T-helper 1 cell (primary cell): ENCODE results near the gene DCAF6.
A peak's percentile ranks its signal among the peaks of the same experiment; 100 is the strongest.
"Not testable (repeated sequence)": the region's sequence is repeated elsewhere in the genome, so short reads cannot be mapped to it uniquely, and the experiment has no call there.

Experiments used
- DNase-seq, 5 donors: peaks; one replicate each; pipeline ENCODE4 v3.0.0-alpha.2; 2012 to 2020
- total RNA-seq, 4 donors: gene quantifications; one replicate each; lab custom pipeline; 2026; lab: John Stamatoyannopoulos, UW

The DCAF6 gene, protein sequence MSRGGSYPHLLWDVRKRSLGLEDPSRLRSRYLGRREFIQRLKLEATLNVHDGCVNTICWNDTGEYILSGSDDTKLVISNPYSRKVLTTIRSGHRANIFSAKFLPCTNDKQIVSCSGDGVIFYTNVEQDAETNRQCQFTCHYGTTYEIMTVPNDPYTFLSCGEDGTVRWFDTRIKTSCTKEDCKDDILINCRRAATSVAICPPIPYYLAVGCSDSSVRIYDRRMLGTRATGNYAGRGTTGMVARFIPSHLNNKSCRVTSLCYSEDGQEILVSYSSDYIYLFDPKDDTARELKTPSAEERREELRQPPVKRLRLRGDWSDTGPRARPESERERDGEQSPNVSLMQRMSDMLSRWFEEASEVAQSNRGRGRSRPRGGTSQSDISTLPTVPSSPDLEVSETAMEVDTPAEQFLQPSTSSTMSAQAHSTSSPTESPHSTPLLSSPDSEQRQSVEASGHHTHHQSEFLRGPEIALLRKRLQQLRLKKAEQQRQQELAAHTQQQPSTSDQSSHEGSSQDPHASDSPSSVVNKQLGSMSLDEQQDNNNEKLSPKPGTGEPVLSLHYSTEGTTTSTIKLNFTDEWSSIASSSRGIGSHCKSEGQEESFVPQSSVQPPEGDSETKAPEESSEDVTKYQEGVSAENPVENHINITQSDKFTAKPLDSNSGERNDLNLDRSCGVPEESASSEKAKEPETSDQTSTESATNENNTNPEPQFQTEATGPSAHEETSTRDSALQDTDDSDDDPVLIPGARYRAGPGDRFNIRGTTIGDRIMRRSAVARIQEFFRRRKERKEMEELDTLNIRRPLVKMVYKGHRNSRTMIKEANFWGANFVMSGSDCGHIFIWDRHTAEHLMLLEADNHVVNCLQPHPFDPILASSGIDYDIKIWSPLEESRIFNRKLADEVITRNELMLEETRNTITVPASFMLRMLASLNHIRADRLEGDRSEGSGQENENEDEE
- 34.9 to 54.3 (median 48.8) reads per million in 4 donors for total RNA-seq

DNA sequence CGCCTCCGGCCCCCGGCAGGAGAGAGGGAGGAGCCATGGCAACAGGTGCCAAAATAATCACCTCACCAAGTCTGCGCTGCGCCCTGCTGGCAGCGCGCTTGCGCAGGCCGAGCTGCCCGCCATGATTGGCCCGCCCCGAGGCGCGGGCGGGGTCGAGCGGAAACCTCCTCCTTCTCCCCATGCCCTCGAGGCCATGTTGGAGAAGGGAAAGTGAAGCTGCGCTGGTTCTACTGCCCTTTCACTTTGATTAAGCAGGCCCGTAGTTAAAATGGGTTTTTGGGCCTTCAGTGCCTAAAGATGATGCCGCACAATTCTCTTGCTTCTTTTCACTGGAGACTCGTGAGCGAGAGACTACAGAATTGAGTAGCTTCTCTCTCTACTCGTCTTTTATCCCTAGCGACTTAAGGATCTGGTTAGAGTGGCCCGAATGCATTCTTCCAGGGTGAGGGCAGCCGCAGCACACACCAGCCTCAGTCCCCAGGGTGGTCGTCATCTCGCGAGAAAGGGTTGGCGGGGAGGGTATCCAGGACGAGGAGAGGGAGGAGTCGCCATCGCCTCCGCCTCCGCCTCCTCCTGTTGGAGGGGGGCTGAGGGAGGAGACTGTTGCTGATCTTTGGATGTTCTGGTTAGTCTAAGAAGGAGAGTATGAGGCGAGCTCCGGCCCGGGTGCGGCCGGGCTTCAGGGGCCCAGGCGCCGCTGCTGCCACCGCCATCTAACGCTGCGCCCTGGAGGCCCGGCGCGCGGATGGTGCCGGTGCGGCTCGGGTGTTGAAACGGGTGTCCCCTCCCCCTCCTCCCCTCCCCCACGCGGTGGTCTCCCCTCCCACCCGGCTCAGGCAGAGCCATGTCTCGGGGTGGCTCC lies at the start of gene DCAF6:
Gene DCAF6, plus strand, starts transcription at position 616 of the 862 bp plus-strand sequence. Its CDS starts 229 bp downstream, at position 845.
- DNase-seq: peak; percentile 95 to 99 (median 96)

DNA sequence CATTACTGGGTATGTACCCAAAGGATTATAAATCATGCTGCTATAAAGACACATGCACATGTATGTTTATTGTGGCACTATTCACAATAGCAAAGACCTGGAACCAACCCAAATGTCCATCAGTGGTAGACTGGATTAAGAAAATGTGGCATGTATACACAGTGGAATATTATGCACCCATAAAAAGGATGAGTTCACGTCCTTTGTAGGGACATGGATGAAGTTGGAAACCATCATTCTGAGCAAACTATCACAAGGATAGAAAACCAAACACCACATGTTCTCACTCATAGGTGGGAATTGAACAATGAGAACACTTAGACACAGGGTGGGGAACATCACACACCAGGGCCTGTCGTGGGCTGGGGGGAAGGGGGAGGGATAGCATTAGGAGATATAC lies 49.3 kb upstream of the DCAF6 start:
- not testable (repeated sequence) for DNase-seq

DNA sequence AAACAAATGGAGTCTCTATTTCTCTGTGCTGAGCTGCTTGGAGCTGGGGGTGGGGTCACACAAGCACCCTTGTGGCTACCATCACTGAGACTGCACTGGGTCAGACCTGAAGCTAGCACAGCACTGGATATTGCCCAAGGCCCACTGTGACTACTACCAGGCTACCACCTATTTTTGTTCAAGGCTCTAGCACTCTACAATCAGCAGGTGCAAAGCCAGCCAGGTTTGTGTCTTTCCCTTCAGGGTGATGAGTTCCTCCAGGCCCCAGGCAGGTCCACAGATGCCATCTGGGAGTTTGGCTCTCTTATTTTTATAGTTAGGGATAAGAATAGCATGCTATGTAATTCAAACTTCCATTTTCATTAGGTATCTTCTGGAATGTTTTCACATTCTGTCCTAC lies 46.1 kb upstream of the DCAF6 start:
- no peak for DNase-seq

DNA sequence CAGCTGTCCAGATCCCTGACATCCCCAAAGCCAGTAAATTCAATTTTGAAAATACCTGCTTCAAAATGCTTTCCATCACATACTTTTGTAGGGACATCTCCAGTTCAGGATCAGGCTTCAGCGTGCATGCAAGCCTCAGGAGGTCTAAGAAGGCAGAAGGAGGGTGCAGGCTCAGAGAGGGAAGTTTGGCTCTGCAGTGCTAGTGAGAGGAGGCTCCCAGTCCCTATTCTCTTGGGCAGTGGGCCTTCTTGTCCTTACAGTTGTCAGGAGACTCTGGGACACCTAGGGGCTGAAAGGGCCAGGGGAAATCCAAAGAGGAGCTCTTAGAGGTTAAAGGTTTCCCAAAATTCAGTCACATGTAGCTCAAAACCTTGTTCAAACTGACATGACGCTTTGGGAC lies 42.7 kb upstream of the DCAF6 start:
- no peak for DNase-seq

DNA sequence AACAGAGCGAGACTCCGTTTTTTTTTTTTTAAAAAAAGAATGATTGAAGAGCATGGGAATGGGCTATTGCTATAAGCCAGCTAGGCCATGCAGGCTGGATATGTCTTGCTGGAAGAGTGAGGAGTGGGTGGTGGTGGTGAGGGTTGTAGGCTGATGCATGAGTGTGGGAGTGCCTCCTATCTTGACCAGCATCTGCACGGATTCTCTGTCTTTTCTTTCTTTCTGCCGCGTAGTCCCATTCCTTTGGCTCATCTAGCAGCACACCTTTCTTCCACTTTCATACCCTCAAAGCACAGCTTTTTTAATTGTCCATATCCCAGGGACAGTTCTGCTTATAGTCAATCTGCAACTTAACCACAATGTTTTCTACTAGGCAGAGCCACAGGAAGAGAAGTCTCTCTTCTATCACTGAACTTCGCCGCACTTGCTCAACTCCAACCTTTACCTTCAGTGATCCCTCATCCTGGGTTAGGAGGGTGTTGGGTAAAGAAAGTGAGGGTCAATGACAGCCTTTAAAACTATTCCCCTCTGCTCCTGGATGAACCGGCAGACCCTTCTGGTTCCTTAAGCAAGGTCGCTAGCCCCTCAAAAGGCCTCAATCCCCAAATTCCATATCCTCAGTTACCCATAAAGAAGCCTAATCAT lies 37.8 kb upstream of the DCAF6 start:
- no peak for DNase-seq

DNA sequence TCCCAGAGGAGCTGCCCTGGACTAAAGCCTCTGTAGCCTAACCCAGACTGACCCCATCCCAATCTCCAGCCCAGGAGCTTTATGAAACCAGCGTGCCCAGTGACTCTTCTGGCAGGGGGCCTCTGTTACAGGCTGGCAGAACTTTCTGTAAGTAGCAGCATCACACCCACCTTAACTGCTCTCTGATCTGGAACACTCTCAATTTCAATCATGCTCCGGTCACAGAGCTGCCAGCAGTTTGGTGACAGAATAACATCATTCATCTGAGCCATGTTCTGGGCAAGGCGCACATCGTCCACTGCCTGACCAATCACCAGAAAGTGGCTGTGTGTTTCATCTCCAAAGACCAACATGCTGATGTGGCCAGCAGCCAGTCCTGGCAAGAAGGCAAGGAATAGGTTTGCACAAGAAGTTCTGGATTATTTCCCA lies 37.2 kb upstream of the DCAF6 start:
- no peak for DNase-seq

DNA sequence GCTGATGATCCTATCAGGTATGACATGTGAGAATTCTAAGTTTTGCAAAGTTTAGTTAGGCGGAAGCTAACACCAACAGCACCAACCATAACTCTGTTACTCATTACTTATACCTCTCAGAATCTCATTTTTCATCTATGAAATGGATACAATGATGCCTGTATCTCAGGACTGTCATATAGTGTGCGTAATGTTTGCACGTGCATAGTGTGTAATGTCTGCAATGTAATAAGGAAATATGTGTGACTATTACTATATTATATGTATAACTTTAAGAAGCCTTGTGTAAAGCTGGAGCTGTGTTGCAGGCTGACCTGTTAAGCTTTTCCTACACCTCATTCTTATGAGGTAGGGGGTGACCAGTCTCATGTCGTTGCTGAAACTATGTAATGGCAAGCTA lies 35.6 kb upstream of the DCAF6 start:
- no peak for DNase-seq

DNA sequence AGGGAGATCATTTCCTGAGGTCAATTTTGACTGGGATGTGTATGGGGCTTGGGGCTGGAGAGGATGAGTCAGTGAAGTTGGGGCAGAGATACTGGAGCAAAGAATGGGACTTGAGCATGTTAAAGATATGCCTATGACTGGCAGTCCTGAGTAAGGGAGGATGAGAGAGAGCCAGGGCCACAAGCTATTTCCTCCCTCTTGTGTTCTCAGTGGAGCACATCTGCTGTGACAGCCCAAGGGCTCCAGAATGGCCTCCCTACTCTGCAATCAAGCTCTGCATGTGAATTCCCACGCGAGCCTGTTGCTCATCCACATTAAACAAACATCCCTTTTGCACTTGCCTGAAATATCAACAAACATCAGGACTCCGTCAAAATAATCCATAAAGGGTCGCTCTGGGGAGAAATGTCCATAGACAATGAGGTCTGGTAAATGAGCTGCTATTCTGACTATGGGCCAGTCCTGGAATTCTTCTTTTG lies 31.8 kb upstream of the DCAF6 start:
- DNase-seq: no peak

DNA sequence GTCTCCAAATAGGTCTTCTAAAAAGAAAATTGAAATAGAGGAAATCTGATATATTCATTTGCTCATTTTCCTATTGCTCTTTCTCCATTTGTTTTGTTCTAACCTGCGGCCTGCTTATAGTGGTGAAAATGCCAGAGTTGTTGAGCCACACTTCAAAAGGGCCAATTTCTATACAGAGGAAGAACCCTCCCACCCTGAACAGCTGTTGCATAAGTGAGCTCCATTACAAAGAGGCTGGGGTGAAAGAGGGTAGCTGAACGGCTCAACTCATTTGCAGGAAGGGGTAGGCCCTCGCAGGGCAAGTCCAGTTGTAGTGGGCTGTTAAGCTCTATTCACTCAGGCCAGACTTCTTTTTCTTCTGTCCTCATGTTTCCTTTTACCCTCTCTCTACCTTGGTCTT lies 31.3 kb upstream of the DCAF6 start:
- no peak for DNase-seq

DNA sequence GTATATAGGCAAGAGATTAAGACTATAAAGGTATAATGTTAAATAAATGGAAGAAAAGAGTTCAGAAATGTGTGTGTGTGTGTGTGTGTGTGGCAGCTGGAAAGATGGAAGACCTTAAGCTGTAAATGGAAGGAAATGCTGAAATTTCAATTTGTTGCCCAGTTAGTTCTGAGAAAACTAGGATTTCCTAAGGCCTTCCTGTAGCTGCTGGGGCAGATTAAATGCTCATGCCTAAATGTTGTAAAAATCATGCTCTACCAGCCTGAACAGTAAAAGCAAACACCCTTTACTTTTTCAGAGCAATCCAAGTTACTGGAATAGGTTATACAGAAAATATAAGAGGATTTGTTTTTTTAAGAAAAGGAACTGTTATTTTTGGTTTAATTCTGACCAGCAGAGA lies 30.8 kb upstream of the DCAF6 start:
- no peak for DNase-seq

DNA sequence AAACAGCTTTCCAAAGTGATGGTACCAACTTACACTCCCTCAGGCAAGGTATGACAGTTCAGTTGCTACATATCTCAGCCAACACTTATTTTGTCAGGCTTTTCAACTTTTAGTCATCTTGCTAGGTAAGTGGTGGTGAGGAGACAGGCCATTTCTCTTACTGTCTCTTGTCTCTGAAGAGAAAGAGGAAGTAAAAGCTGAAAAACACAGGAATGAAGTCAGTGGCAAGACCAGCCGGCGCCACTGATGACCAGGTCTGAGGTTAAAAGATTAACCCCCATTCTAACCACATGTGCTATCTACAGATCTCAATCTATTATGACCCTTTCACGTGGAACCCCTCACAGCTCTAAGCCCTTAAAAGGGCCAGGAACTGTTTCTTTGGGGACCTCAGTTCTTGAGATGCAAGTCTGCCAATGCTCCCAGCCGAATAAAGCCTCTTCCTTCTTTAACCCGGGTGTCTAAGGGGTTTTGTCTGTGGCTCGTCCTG lies 26.7 kb upstream of the DCAF6 start:
- DNase-seq: no peak

DNA sequence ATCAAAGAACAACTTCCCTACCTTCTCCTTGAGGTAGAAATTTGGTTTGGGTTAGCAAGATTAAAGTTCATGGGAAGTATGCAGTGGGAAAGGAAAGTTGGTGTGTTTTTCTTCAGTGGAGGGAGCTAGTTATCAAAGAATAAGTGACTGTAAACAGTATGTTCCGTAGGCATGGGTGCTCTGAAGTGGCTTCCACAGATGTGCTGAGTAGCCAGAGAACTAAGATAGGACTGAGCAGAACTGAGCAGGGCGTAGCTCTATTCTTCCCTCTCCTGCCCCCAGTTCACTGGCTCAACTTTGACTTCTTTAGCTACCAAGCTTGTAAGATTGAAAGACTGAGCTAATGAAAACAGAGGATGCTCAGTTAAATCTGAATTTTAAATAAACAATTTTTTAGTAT lies 26.0 kb upstream of the DCAF6 start:
- DNase-seq: no peak

DNA sequence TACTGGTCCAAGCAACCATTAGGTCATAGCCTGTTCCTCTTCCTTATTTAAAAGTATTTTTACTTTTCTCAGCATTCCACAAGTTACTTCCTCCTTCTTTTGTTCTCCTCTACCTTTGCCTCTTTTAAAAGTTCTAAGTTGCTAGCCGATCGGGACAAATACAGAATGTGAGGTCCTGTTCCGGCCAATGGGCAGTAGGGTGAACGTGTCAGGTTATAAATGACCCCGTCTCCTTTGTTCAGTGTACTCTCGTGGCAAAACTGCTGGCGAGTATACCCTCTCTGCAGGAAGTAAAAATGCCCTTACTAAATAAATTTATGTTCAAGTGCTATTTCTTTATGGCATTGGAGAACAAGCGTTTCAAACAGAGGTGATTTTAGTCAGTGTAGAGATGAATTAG lies 25.1 kb upstream of the DCAF6 start:
- no peak for DNase-seq

DNA sequence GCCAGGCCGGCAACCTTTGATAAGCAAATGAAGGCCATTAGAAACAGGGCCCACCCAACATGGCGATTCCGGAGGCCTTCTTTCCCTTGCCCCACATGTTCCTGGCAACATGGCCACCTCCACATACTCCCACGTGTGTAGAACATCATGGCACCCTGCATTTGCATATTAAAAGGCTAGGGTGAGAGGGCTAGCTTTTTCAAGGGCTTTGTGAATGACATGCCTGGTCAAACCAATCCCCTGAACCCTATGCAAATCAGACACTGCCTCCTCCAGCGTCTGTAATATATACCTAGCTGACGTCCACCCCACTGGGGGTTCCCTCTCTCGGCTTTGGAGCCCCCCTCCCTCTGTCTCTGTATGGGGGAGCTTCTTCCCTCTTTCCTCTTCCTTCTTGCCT lies 24.2 kb upstream of the DCAF6 start:
- DNase-seq: no peak

DNA sequence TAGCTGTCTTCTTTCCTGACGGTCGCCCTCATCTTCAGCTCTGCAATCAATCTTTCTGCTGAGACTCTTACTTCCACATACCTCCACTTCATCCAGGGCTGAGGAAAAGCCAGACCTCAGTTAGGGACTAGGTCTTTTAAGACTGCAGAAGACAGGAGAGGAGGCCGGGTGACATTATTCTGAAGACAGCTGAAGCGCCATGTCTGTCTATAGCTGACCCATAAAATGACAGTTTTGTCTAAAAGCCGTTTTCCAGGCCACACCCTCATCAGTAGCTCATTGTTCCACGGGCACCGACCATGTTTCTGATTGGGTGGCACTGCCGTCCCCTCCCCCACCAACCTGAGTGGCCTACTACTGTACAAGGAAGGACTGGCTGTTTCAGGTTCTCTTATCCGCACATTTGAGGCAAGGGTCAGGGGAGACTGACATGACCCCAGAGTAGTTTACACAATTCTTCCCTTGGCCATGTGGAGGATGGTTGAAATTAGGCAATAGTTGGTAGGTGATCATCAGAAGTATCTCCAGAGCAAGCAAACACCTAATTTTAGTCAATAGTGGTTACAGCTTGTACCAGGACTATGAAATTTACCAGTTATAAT lies 22.5 kb upstream of the DCAF6 start, which contains the start of gene ADCY10:
Gene ADCY10, minus strand, starts transcription at position 240 of the 602 bp plus-strand sequence. CDS start 8,994 bp downstream, outside the sequence.
- no peak for DNase-seq

DNA sequence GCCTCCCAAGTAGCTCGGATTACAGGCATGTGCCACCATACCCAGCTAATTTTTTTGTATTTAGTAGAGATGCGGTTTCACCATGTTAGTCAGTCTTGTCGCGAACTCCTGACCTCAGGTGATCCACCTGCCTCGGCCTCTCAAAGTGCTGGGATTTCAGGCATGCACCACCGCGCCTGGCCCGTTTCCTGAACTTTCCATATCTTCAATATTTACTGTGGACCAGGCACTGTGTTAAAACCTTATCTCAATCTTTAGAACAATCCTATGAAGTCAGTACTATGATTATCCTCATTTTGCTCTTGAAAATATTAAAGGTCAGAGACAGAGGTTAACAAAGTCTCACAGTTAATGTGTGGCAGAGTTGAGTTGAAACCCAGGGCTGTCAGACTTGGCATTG lies 20.9 kb upstream of the DCAF6 start:
- DNase-seq: no peak

DNA sequence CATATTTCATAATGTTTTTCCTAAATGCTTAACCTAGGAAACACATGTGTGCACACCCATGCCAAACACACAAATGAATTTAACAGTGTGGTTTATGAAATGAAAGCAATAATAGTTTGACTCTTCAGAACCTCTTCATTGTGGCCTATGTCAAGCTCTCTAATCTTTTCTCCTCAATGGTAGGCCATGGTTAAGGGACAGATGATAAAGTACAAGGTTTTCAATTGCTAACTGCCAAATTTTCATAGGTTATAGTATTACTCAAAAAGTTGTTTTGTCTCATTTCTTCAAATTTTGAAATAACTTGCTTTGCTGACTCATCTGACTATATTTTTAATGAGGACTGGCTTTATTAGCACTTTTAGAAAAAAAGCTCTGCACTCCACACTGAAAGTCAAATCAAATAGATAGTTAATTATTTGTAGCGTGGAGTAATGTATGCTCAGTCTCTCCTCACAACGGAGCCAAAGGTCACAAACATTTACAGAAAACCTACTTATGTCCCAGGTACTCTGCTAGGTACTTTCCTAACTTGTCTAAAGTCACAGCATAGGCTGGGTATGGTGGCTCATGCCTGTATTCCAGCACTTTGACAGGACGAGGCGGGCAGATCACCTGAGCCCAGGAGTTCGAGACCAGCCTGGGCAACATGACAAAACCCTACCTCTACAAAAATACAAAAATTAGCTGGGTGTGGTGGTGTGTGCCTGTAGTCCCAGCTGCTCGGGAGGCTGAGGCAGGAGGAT lies 19.5 kb upstream of the DCAF6 start:
- DNase-seq: no peak

DNA sequence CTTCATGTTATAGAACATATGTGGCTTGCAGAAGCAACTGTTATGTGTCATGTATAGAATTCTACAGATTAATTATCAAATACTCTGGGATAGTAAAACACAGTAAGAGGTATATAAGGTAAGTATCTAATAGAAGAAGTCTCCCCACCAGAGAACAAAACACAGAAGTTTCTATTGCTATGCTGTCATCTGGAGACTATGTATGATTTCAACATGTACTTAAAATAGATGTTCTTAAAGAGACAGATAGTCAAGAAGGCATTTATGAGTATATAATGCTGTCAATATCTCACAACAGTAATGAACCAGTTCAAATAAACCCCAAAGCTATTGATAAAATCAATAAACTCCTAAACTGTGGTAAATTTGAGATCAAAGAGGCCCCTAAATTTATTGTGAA lies 14.5 kb upstream of the DCAF6 start:
- DNase-seq: no peak

DNA sequence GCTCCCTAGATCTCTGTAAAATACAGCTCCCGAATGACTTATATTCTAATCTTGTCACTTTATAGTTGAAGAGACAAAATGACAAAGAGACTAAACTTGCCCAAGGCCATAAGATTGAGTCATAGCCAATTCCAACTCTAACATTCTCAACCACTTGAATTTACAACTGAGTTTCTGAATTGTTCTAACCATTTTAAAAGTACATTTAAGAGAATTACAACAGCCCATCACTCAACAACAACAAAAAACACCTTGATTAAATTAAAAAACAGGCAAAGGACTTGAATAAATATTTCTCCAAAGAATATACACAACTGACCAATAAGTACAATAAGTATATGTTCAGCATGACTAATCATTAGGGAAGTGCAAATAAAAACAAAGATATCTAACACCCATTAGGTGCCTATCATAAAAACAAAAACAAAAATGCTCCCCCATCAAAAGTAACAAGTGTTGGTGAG lies 13.8 kb upstream of the DCAF6 start:
- DNase-seq: no peak

DNA sequence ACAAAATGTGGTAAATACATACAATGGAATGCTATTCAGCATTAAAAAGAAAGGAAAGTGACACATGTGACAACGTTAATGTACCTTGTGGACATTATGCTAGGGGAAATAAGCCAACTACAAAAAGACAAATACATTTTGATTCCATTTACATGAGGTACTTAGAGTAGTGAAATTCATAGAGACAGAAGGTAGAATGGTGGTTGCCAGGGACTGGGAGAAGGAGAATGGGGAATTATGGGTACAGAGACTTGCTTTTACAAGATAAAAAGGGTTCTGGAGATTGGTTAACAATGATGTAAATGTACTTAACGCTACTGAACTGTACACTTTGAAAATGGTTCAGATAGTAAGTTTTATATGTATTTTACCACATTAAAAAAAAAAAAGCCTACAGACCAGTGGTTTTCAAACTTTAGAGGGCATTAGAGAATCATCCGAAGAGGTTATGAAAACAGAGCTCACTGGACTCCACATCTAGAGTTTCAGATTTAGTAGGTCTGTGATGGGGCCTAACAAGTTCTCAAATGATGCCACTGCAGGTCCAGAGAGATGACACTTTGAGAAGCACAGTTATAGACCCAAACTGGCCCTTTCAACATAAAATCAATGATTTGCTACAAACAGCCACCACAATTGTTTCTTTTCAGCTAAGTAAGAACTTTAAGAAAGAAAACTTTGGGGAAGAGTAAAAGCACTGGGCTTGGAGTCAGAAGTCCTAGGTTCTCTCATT lies 13.0 kb upstream of the DCAF6 start:
- DNase-seq: no peak
